GM12878 (cell line): Measurements from ENCODE around the gene SOX6. TPM values are rescaled to one million over a fixed set of nuclear protein-coding genes. Genes with fewer than 3 reads are reported as not detected.

Experiments used
- ATAC-seq: fragments of 200-7000 bp; cut with Tn5 transposase; 3 replicates; pipeline ENCODE4 v1.9.1; 2020; ENCODE audit warnings: mild to moderate bottlenecking, moderate library complexity
- BruUV-seq: library from RNA; stranded (reverse); fragments of 400-500 nt; replicated peaks from 2 replicates; lab custom pipeline; 2021; lab: Mats Ljungman, UMichigan
- CTCF ChIA-PET: fragments of 300-600 bp; sonication (Branson Sonifier 250); formaldehyde crosslinking; extraction: SDS; loops from one replicate; lab custom pipeline; 2021; ENCODE audit warnings: inconsistent platforms; lab: Yijun Ruan, JAX
- POLR2A ChIA-PET: fragments of 350-600 bp; formaldehyde crosslinking; extraction: SDS; loops from one replicate; lab custom pipeline; 2021; ENCODE audit warnings: inconsistent platforms; lab: Charles Lee
- RAD21 ChIA-PET: fragments of 300-600 bp; sonication (Branson Sonifier 250); formaldehyde crosslinking; loops from one replicate; lab custom pipeline; 2023; ENCODE audit warnings: antibody characterized with exemption; ENCODE audit not compliant: unreplicated experiment; lab: Charles Lee
- SMC1A ChIA-PET: fragments of 300-600 bp; sonication (Branson Sonifier 250); formaldehyde crosslinking; loops from one replicate; lab custom pipeline; 2023; ENCODE audit not compliant: unreplicated experiment, uncharacterized antibody; lab: Charles Lee
- DNase-seq: peaks from one replicate; pipeline ENCODE4 v3.0.0-alpha.2; 2011; ENCODE audit warnings: low read depth, low spot score
- FAIRE-seq: peaks from 3 replicates; lab custom pipeline; 2011; peaks lifted over from hg19 to GRCh38; lab: Jason Lieb, UNC
- H2AFZ ChIP-seq: 2 replicates; pipeline ENCODE4 v1.6.0; 2011; ENCODE audit warnings: low read depth, low read length, control low read depth; ENCODE audit not compliant: control insufficient read depth
- H3K27ac ChIP-seq: 2 replicates; pipeline ENCODE4 v1.5.1; 2011; ENCODE audit warnings: control low read depth; ENCODE audit not compliant: control insufficient read depth, insufficient read depth
- H3K27me3 ChIP-seq, 2 experiments: replicated peaks in 1 of 2; 2 replicates each; pipeline versions ENCODE4 v1.6.0 to v1.6.1; 2011; ENCODE audit warnings: low read length in 1 of 2; ENCODE audit not compliant: control insufficient read depth in 2 of 2, insufficient read depth in 2 of 2
- H3K36me3 ChIP-seq, 2 experiments: 2 replicates each; pipeline ENCODE4 v1.5.1; 2011; ENCODE audit warnings: low read length in 1 of 2; ENCODE audit not compliant: control insufficient read depth in 2 of 2, insufficient read depth in 2 of 2
- H3K4me1 ChIP-seq: 2 replicates; pipeline ENCODE4 v1.6.1; 2011; ENCODE audit warnings: mild to moderate bottlenecking, low read length, moderate library complexity, mixed read lengths; ENCODE audit not compliant: control insufficient read depth, insufficient read depth
- H3K4me2 ChIP-seq: 2 replicates; pipeline ENCODE4 v1.6.0; 2011; ENCODE audit warnings: control low read depth; ENCODE audit not compliant: control insufficient read depth, insufficient read depth
- H3K4me3 ChIP-seq: fragments of 200-600 bp; sonication (generic); 2 replicates; pipeline ENCODE4 v1.5.1; 2016
- H3K79me2 ChIP-seq: 2 replicates; pipeline ENCODE4 v1.6.0; 2011; ENCODE audit warnings: low read length; ENCODE audit not compliant: control insufficient read depth, insufficient read depth
- H3K9ac ChIP-seq: 2 replicates; pipeline ENCODE4 v1.8.0; 2011; ENCODE audit warnings: low read length, control low read depth, mixed read lengths; ENCODE audit not compliant: control insufficient read depth, insufficient read depth
- H3K9me3 ChIP-seq: replicated peaks from 3 replicates; pipeline ENCODE4 v1.5.1; 2011; ENCODE audit warnings: mild to moderate bottlenecking, low read length; ENCODE audit not compliant: control insufficient read depth, insufficient read depth
- H4K20me1 ChIP-seq: 2 replicates; pipeline ENCODE4 v1.6.0; 2011; ENCODE audit not compliant: control insufficient read depth, insufficient read depth
- ATF7 ChIP-seq: fragments of 450-650 bp; IDR thresholded peaks from 2 replicates; pipeline ENCODE4 v1.6.1; 2016; ENCODE audit warnings: low read depth, mild to moderate bottlenecking
- CBFB ChIP-seq: IDR thresholded peaks from 2 replicates; pipeline ENCODE4 v1.6.1; 2016; ENCODE audit warnings: antibody characterized with exemption, low read depth
- EED ChIP-seq: sonication (generic); IDR thresholded peaks from 2 replicates; pipeline ENCODE4 v1.6.1; 2016; ENCODE audit warnings: antibody characterized with exemption, low read depth
- EZH2 ChIP-seq: IDR thresholded peaks from 2 replicates; pipeline ENCODE4 v1.6.1; 2012; ENCODE audit warnings: low read depth, mild to moderate bottlenecking, control low read depth, inconsistent platforms, low read length, borderline replicate concordance; ENCODE audit not compliant: control insufficient read depth
- FOXM1 ChIP-seq: IDR thresholded peaks from 2 replicates; pipeline ENCODE4 v1.6.1; 2012; ENCODE audit warnings: low read depth, mild to moderate bottlenecking, inconsistent platforms, low read length, moderate library complexity
- NFIC ChIP-seq: IDR thresholded peaks from 2 replicates; pipeline ENCODE4 v1.6.1; 2012; ENCODE audit warnings: low read depth, mild to moderate bottlenecking, inconsistent platforms, low read length, moderate library complexity
- NFYB ChIP-seq: IDR thresholded peaks from 2 replicates; pipeline ENCODE4 v1.6.1; 2011; ENCODE audit warnings: low read depth, mild to moderate bottlenecking, low read length, improper control_type of control experiment, moderate library complexity; ENCODE audit not compliant: insufficient read depth
- NR2F1 ChIP-seq: fragments of 450-650 bp; conservative IDR thresholded peaks from 2 replicates; pipeline ENCODE4 v1.6.1; 2017; ENCODE audit warnings: mild to moderate bottlenecking
- NRF1 ChIP-seq: conservative IDR thresholded peaks from 2 replicates; pipeline ENCODE4 v1.6.1; 2011; ENCODE audit warnings: mild to moderate bottlenecking, low read depth, low read length, improper control_type of control experiment
- RBBP5 ChIP-seq: fragments of 200-600 bp; sonication (generic); conservative IDR thresholded peaks from 2 replicates; pipeline ENCODE4 v1.6.1; 2016
- SP1 ChIP-seq: IDR thresholded peaks from one replicate; pipeline ENCODE4 v1.6.1; 2011; ENCODE audit warnings: low read depth, low read length
- SPI1 ChIP-seq: IDR thresholded peaks from 2 replicates; pipeline ENCODE4 v1.6.1; 2011; ENCODE audit warnings: low read depth, mild to moderate bottlenecking, low read length, moderate library complexity, borderline replicate concordance; ENCODE audit not compliant: insufficient read depth
- STAT1 ChIP-seq: fragments of 450-650 bp; conservative IDR thresholded peaks from 2 replicates; pipeline ENCODE4 v1.6.1; 2014; ENCODE audit warnings: antibody characterized with exemption, mild to moderate bottlenecking
- ZBED1 ChIP-seq: IDR thresholded peaks from 2 replicates; pipeline ENCODE4 v1.6.1; 2016; ENCODE audit warnings: borderline replicate concordance
- ZNF24 ChIP-seq: fragments of 450-650 bp; IDR thresholded peaks from 2 replicates; pipeline ENCODE4 v1.6.1; 2017; ENCODE audit warnings: antibody characterized with exemption, mild to moderate bottlenecking
- ZSCAN29 ChIP-seq: fragments of 450-650 bp; IDR thresholded peaks from 2 replicates; pipeline ENCODE4 v1.6.1; 2017; ENCODE audit warnings: mild to moderate bottlenecking, moderate library complexity
- WGBS: methylation state at CpG from one replicate; pipeline ENCODE4 v1.1.6; 2016; ENCODE audit warnings: low lambda C conversion rate; ENCODE audit not compliant: insufficient replicate concordance, insufficient coverage; ENCODE audit errors: missing lambda C conversion rate; 5-methylcytosine and 5-hydroxymethylcytosine counted together
- in situ Hi-C: fragments of 300-500 bp; cut with MboI; formaldehyde crosslinking; loops from 9 replicates; pipeline ENCODE4 v1.14.3; 2018; ENCODE audit warnings: mixed read lengths
- intact Hi-C: fragments of 100-400 bp; cut with micrococcal nuclease; formaldehyde crosslinking; loops from one replicate; pipeline ENCODE4 v1.14.2; 2022; ENCODE audit not compliant: unreplicated experiment
- polyA plus RNA-seq, 11 experiments: library from polyadenylated mRNA; depleted of rRNA in 4 of 11; unstranded in 6 of 11; stranded (reverse) in 5 of 11; fragments of >200 nt; fragmentation: Nextera tagmentation in 4 of 11; fragmentation: Illumina TruSeq in 1 of 11; extraction: Ambion mirVana in 4 of 11; extraction: Trizol in 1 of 11; gene quantifications; 1 replicate in 1 of 11; 2 replicates in 10 of 11; pipeline versions ENCODE4 v1.2.1 to v1.2.3, GENCODE V29; 2011 to 2016; ENCODE audit warnings: inconsistent platforms in 2 of 11, missing spikeins in 2 of 11, low read depth in 1 of 11
- total RNA-seq, 4 experiments: library from RNA; depleted of rRNA in 3 of 4; stranded (reverse); fragments of >200 nt in 3 of 4; fragmentation: Illumina TruSeq in 1 of 4; extraction: Trizol in 1 of 4; gene quantifications; 2 replicates each; pipeline versions ENCODE4 v1.2.1 to v1.2.3, GENCODE V29; 2013 to 2021
- TF ChIP-seq, protein P1 (sequence below): fragments of 450-650 bp; conservative IDR thresholded peaks from 2 replicates; pipeline ENCODE4 v1.6.1; 2017; ENCODE audit warnings: mild to moderate bottlenecking, moderate library complexity
- TF ChIP-seq, protein P2 (sequence below): fragments of 450-650 bp; IDR thresholded peaks from 2 replicates; pipeline ENCODE4 v1.6.1; 2018; ENCODE audit warnings: borderline replicate concordance, mild to moderate bottlenecking; ENCODE audit not compliant: partially characterized antibody
- TF ChIP-seq, protein P3 (sequence below), 3 experiments: IDR thresholded peaks in 2 of 3; conservative IDR thresholded peaks in 1 of 3; 2 replicates each; pipeline ENCODE4 v1.5.1; 2011; ENCODE audit warnings: low read depth in 3 of 3, low read length in 3 of 3, mild to moderate bottlenecking in 3 of 3, control low read depth in 2 of 3, moderate library complexity in 2 of 3, inconsistent platforms in 1 of 3, mixed read lengths in 1 of 3; ENCODE audit not compliant: control insufficient read depth in 2 of 3, insufficient read depth in 1 of 3; ENCODE audit errors: extremely low read depth in 1 of 3

Gene SOX6
- total and polyA plus RNA-seq, 10 of the 15 experiments (the other 5 are each of a cell fraction or from before 2014, with no cell fraction given), result 0.03 to 0.71 (median 0.29) TPM; not detected in 4

DNA sequence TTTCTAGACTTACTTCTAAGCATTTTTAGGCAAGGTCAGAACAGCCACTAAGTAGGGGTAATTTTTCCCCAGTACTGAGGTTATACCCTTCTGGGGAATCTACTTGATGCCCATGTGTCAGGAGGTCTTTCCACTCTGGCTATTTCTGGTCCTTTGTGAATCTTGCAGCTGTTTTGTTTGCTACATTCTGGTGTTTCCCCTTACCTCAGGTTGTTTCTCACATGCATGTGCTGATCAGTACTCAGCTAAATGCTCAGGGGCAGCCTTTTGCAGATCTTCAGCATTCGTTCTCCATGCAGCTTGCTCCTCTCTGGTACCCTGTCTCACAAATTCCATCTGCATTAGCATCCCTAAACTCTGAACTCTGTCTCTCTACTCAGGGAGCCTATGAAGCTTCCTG, 303.6 kb downstream of the SOX6 start:
- no peak for FAIRE-seq
- H2AFZ ChIP-seq, result no peak overlapping the region
- ChIA-PET SMC1A (interaction anchor here (0.6 kb wide), 1 partner anchor 822 kb away, joined by 3 read pairs; no protein-coding TSS in a partner anchor), POLR2A (no interaction called here), CTCF (interaction anchor here (0.9 kb wide), 1 partner anchor 14 kb away, joined by 3 read pairs; no protein-coding TSS in a partner anchor), RAD21 (no interaction called here)
- H3K27ac ChIP-seq, result no peak overlapping the region
- TF ChIP-seq NRF1 (no peak), NFYB (no peak), EZH2 (no peak), CBFB (no peak), ATF7 (no peak), ZSCAN29 (no peak), EED (no peak), SP1 (no peak), SPI1 (no peak), NR2F1 (no peak), STAT1 (no peak), FOXM1 (no peak), NFIC (no peak), RBBP5 (no peak), ZNF24 (no peak), ZBED1 (no peak)
- TF ChIP-seq, protein P1, sequence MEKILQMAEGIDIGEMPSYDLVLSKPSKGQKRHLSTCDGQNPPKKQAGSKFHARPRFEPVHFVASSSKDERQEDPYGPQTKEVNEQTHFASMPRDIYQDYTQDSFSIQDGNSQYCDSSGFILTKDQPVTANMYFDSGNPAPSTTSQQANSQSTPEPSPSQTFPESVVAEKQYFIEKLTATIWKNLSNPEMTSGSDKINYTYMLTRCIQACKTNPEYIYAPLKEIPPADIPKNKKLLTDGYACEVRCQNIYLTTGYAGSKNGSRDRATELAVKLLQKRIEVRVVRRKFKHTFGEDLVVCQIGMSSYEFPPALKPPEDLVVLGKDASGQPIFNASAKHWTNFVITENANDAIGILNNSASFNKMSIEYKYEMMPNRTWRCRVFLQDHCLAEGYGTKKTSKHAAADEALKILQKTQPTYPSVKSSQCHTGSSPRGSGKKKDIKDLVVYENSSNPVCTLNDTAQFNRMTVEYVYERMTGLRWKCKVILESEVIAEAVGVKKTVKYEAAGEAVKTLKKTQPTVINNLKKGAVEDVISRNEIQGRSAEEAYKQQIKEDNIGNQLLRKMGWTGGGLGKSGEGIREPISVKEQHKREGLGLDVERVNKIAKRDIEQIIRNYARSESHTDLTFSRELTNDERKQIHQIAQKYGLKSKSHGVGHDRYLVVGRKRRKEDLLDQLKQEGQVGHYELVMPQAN, result no peak
- TF ChIP-seq, protein P2, sequence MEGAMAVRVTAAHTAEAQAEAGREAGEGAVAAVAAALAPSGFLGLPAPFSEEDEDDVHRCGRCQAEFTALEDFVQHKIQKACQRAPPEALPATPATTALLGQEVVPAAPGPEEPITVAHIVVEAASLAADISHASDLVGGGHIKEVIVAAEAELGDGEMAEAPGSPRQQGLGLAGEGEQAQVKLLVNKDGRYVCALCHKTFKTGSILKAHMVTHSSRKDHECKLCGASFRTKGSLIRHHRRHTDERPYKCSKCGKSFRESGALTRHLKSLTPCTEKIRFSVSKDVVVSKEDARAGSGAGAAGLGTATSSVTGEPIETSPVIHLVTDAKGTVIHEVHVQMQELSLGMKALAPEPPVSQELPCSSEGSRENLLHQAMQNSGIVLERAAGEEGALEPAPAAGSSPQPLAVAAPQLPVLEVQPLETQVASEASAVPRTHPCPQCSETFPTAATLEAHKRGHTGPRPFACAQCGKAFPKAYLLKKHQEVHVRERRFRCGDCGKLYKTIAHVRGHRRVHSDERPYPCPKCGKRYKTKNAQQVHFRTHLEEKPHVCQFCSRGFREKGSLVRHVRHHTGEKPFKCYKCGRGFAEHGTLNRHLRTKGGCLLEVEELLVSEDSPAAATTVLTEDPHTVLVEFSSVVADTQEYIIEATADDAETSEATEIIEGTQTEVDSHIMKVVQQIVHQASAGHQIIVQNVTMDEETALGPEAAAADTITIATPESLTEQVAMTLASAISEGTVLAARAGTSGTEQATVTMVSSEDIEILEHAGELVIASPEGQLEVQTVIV, result no peak
- TF ChIP-seq, protein P3, sequence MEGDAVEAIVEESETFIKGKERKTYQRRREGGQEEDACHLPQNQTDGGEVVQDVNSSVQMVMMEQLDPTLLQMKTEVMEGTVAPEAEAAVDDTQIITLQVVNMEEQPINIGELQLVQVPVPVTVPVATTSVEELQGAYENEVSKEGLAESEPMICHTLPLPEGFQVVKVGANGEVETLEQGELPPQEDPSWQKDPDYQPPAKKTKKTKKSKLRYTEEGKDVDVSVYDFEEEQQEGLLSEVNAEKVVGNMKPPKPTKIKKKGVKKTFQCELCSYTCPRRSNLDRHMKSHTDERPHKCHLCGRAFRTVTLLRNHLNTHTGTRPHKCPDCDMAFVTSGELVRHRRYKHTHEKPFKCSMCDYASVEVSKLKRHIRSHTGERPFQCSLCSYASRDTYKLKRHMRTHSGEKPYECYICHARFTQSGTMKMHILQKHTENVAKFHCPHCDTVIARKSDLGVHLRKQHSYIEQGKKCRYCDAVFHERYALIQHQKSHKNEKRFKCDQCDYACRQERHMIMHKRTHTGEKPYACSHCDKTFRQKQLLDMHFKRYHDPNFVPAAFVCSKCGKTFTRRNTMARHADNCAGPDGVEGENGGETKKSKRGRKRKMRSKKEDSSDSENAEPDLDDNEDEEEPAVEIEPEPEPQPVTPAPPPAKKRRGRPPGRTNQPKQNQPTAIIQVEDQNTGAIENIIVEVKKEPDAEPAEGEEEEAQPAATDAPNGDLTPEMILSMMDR (IDR thresholded peaks at IDR 0.05 in 2 of 3, conservative IDR thresholded peaks at IDR 0.05 in 1 of 3; ENCODE audit: control insufficient read depth in 2 of 3, extremely low read depth in 1 of 3, insufficient read depth in 1 of 3, low read depth in 3 of 3, low read length in 3 of 3), result no peak
- no peaks in the 10 kb centered on the region for H3K4me1 ChIP-seq
- no peaks in the 10 kb centered on the region for H3K9me3 ChIP-seq
- H3K4me2 ChIP-seq, result no peak overlapping the region
- H3K9ac ChIP-seq, result no peak overlapping the region
- ATAC-seq, result no peak
- H3K27me3 ChIP-seq, result no peaks in the 10 kb centered on the region
- no peaks in the 10 kb centered on the region for H3K79me2 ChIP-seq
- WGBS, result 0% methylated on average over 1 of the region's 1 CpG
- no TSS peak for BruUV-seq
- DNase-seq, result no peak
- no peaks in the 10 kb centered on the region for H3K36me3 ChIP-seq
- H4K20me1 ChIP-seq, result no peaks in the 10 kb centered on the region
- intact Hi-C loops, result no loop called here
- no peak overlapping the region for H3K4me3 ChIP-seq
- in situ Hi-C loops, result no loop called here
